ENCODE measurements around the gene GPR108. TPM values are rescaled to one million over a fixed set of nuclear protein-coding genes. Genes with fewer than 3 reads are reported as not detected.

Gene GPR108
- polyA plus RNA-seq, 1 donor (not counting 4 experiments of a cell fraction or from before 2014, with no cell fraction given), result 57.7 TPM

GRCh38 chr19:6740589-6741343 lies 3.4 kb upstream of the GPR108 start:
- H3K4me2 ChIP-seq (ENCODE audit: control insufficient read depth, extremely low read depth, insufficient read depth, low read depth, low read length), result peak overlapping the region; percentile 86
- H3K9ac ChIP-seq (ENCODE audit: control insufficient read depth, extremely low read depth, insufficient read depth, low read length), result peak overlapping the region; percentile 87
- H3K4me1 ChIP-seq (ENCODE audit: control insufficient read depth, extremely low read depth, insufficient read depth, low read length), result peaks cover 44% of the 10 kb centered on the region
- FAIRE-seq, result no peak
- peak overlapping the region; percentile 64 to 81 (median 70) for H3K4me3 ChIP-seq (ENCODE audit: control insufficient read depth in 2 of 3, extremely low read depth in 1 of 3, insufficient read depth in 2 of 3, low read depth in 1 of 3, low read length in 3 of 3)
- no peak for DNase-seq (ENCODE audit: low read depth, low spot score)
- H4K20me1 ChIP-seq (ENCODE audit: control insufficient read depth, extremely low read depth, insufficient read depth, low read length), result peaks cover 3% of the 10 kb centered on the region
- no peaks in the 10 kb centered on the region for H3K27me3 ChIP-seq (ENCODE audit: control insufficient read depth, extremely low read depth, insufficient read depth, low read length)
- TF ChIP-seq CTCF (optimal IDR thresholded peaks at IDR 0.05 in 1 of 3, IDR thresholded peaks at IDR 0.05 in 1 of 3, conservative IDR thresholded peaks at IDR 0.05 in 1 of 3; ENCODE audit: extremely low read depth in 1 of 3, insufficient read depth in 2 of 3, low read length in 3 of 3), result no peak
- TF ChIP-seq EZH2 (IDR thresholded peaks at IDR 0.05; ENCODE audit: low read length), result no peak
- H3K36me3 ChIP-seq (ENCODE audit: control insufficient read depth in 2 of 2, extremely low read depth in 1 of 2, insufficient read depth in 2 of 2, low read length in 2 of 2), result peaks cover 15% of the 10 kb centered on the region in 2 experiments
- dilution Hi-C loops (cut with MboI; ENCODE audit: extremely low pct_ligation_motif_present, low sequenced_read_pairs), result no loop called here
- peak overlapping the region; percentile 75 for H3K27ac ChIP-seq (ENCODE audit: control insufficient read depth, insufficient read depth, low read length)
- H2AFZ ChIP-seq (ENCODE audit: control insufficient read depth, low read length), result peak overlapping the region; percentile 19
- H3K9me1 ChIP-seq (ENCODE audit: control insufficient read depth, extremely low read depth, insufficient read depth, low read length), result no peaks in the 10 kb centered on the region
- H3K9me3 ChIP-seq (ENCODE audit: control insufficient read depth, low read depth, low read length), result no peaks in the 10 kb centered on the region
- peaks cover 24% of the 10 kb centered on the region for H3K79me2 ChIP-seq (ENCODE audit: control insufficient read depth, insufficient read depth, low read length)

GRCh38 chr19:6739883-6740588 lies 2.7 kb upstream of the GPR108 start:
- H3K9me1 ChIP-seq (ENCODE audit: control insufficient read depth, extremely low read depth, insufficient read depth, low read length), result no peaks in the 10 kb centered on the region
- FAIRE-seq, result no peak
- peak overlapping the region; percentile 87 for H3K9ac ChIP-seq (ENCODE audit: control insufficient read depth, extremely low read depth, insufficient read depth, low read length)
- peaks cover 31% of the 10 kb centered on the region for H3K79me2 ChIP-seq (ENCODE audit: control insufficient read depth, insufficient read depth, low read length)
- H3K36me3 ChIP-seq (ENCODE audit: control insufficient read depth in 2 of 2, extremely low read depth in 1 of 2, insufficient read depth in 2 of 2, low read length in 2 of 2), result peaks cover 10 to 15% of the 10 kb centered on the region in 2 experiments
- no peaks in the 10 kb centered on the region for H3K27me3 ChIP-seq (ENCODE audit: control insufficient read depth, extremely low read depth, insufficient read depth, low read length)
- peak overlapping the region; percentile 19 for H2AFZ ChIP-seq (ENCODE audit: control insufficient read depth, low read length)
- DNase-seq (ENCODE audit: low read depth, low spot score), result no peak
- H3K9me3 ChIP-seq (ENCODE audit: control insufficient read depth, low read depth, low read length), result no peaks in the 10 kb centered on the region
- H4K20me1 ChIP-seq (ENCODE audit: control insufficient read depth, extremely low read depth, insufficient read depth, low read length), result peaks cover 3% of the 10 kb centered on the region
- H3K4me1 ChIP-seq (ENCODE audit: control insufficient read depth, extremely low read depth, insufficient read depth, low read length), result peaks cover 44% of the 10 kb centered on the region
- dilution Hi-C loops (cut with MboI; ENCODE audit: extremely low pct_ligation_motif_present, low sequenced_read_pairs), result no loop called here
- peak overlapping the region; percentile 64 to 81 (median 70) for H3K4me3 ChIP-seq (ENCODE audit: control insufficient read depth in 2 of 3, extremely low read depth in 1 of 3, insufficient read depth in 2 of 3, low read depth in 1 of 3, low read length in 3 of 3)
- H3K4me2 ChIP-seq (ENCODE audit: control insufficient read depth, extremely low read depth, insufficient read depth, low read depth, low read length), result peak overlapping the region; percentile 86
- peak overlapping the region; percentile 75 for H3K27ac ChIP-seq (ENCODE audit: control insufficient read depth, insufficient read depth, low read length)
- no peak for TF ChIP-seq EZH2 (IDR thresholded peaks at IDR 0.05; ENCODE audit: low read length)
- TF ChIP-seq CTCF (optimal IDR thresholded peaks at IDR 0.05 in 1 of 3, IDR thresholded peaks at IDR 0.05 in 1 of 3, conservative IDR thresholded peaks at IDR 0.05 in 1 of 3; ENCODE audit: extremely low read depth in 1 of 3, insufficient read depth in 2 of 3, low read length in 3 of 3), result no peak

All from keratinocyte (primary cell).